SU-DHL-6 (cell line): ENCODE data around the gene MED12L.
A peak's percentile ranks its signal among the peaks of the same experiment; 100 is the strongest.

Experiments used
- CTCF ChIP-seq: fragments of 200-600 bp; sonication (generic); IDR thresholded peaks from one replicate; pipeline ENCODE4 v1.5.1; 2017; ENCODE audit warnings: antibody characterized with exemption, mild to moderate bottlenecking, low read length, moderate library complexity; ENCODE audit not compliant: insufficient read depth, poor library complexity, severe bottlenecking
- EZH2phosphoT487 ChIP-seq: fragments of 200-600 bp; sonication (generic), shearing (Covaris generic); conservative IDR thresholded peaks from 2 replicates; pipeline ENCODE4 v1.6.1; 2018; ENCODE audit warnings: mild to moderate bottlenecking, antibody characterized with exemption, low read length, moderate library complexity, mixed read lengths

GRCh38 chr3:151426341-151426657 is 340.8 kb downstream of the MED12L start:
- TF ChIP-seq CTCF, result peak; percentile 27
- no peak for TF ChIP-seq EZH2phosphoT487
